ENCODE measurements around the gene PSME3IP1.
"Not testable (repeated sequence)": the region's sequence is repeated elsewhere in the genome, so short reads cannot be mapped to it uniquely, and the experiment has no call there.

DNA sequence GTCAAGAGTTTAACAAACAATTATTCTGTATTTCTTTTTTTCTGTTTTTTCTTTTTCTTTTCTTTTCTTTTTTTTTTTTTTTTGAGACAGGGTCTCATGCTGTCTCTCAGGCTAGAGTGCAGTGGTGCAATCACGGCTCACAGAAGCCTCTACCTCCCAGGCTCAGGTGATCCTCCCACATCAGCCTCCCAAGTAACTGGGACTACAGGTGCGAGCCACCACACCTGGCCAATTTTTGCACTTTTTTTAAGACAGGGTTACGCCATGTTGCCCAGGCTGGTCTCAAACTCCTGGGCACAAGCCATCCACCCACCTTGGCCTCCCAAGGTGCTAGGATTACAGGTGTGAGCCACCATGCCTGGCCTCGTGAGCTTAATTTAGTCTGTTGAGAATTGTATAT lies 3.7 kb upstream of the PSME3IP1 start:
- TF ChIP-seq CTCF (conservative IDR thresholded peaks at IDR 0.05); ZFX (IDR thresholded peaks at IDR 0.05): not testable (repeated sequence)
